ENCODE measurements around the gene FAM13A. TPM values are rescaled to one million over a fixed set of nuclear protein-coding genes. Genes with fewer than 3 reads are reported as not detected.
A peak's percentile ranks its signal among the peaks of the same experiment; 100 is the strongest.

FAM13A gene
- total and polyA plus RNA-seq, 9 of the 15 experiments (the other 6 are each of a cell fraction or from before 2014, with no cell fraction given), result 11.3 to 23.3 (median 14.7) TPM

GRCh38 chr4:89000844-89001360 lies 56.1 kb downstream of the FAM13A start (continued):
- TF ChIP-seq THAP12 (CRISPR knock-in tag; IDR thresholded peaks at IDR 0.05) (no peak), ZBTB40 (IDR thresholded peaks at IDR 0.05) (no peak), ZBTB40 (CRISPR knock-in tag; IDR thresholded peaks at IDR 0.05) (no peak), POLR2H (tag; IDR thresholded peaks at IDR 0.05; ENCODE audit: low read depth) (peak; percentile 59; the same call in 1 of the 2 replicates), PKNOX1 (IDR thresholded peaks at IDR 0.05) (no peak), OTX1 (CRISPR knock-in tag; IDR thresholded peaks at IDR 0.05) (no peak), JUND (IDR thresholded peaks at IDR 0.05; ENCODE audit: borderline replicate concordance, low read depth, low read length) (peak; percentile 88), JUND (tag; IDR thresholded peaks at IDR 0.05; ENCODE audit: borderline replicate concordance, low read depth, low read length) (peak; percentile 90; the same call in 2 of the 3 replicates), ZNF696 (CRISPR knock-in tag; conservative IDR thresholded peaks at IDR 0.05) (no peak), NFRKB (IDR thresholded peaks at IDR 0.05; ENCODE audit: low read depth) (no peak), BACH1 (tag; IDR thresholded peaks at IDR 0.05) (peak; percentile 85), KDM4B (IDR thresholded peaks at IDR 0.05; ENCODE audit: borderline replicate concordance in 2 of 2, low read depth in 1 of 2) (no peak), NRF1 (conservative IDR thresholded peaks at IDR 0.05 in 1 of 2, IDR thresholded peaks at IDR 0.05 in 1 of 2) (no peak), SREBF2 (CRISPR knock-in tag; IDR thresholded peaks at IDR 0.05) (no peak), POLR3A (IDR thresholded peaks at IDR 0.05; ENCODE audit: borderline replicate concordance, extremely low read depth, insufficient read depth, insufficient read length) (no peak), ZNF146 (CRISPR knock-in tag; IDR thresholded peaks at IDR 0.05; ENCODE audit: unreplicated experiment) (no peak), TAF15 (IDR thresholded peaks at IDR 0.05; ENCODE audit: low read depth, low read length) (no peak)

All from K562 (cell line).